Measurements from ENCODE around the gene TREH.
"Not testable (repeated sequence)": the region's sequence is repeated elsewhere in the genome, so short reads cannot be mapped to it uniquely, and the experiment has no call there.

DNA sequence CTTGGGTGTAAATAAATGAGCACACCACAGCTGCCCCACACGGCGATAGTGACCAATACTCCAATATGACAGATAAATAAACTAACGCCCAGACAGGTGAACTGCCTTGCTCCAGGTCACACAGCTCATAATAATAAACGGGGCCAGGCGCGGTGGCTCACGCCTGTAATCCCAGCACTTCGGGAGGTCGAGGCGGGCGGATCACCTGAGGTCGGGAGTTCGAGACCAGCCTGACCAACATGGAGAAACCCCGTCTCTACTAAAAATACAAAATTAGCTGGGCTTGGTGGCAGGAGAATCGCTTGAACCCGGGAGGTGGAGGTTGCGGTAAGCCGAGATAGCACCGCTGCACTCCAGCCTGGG is 68.0 kb downstream of the TREH start:
- not testable (repeated sequence) for TF ChIP-seq POLR2A, CTCF, POLR2AphosphoS5 (IDR thresholded peaks at IDR 0.05)
